Measurements from ENCODE around the gene NEO1. TPM values are rescaled to one million over a fixed set of nuclear protein-coding genes. Genes with fewer than 3 reads are reported as not detected.
A peak's percentile ranks its signal among the peaks of the same experiment; 100 is the strongest.

NEO1 gene
- total RNA-seq, 1 donor from 2014 or later, result 156 TPM

DNA sequence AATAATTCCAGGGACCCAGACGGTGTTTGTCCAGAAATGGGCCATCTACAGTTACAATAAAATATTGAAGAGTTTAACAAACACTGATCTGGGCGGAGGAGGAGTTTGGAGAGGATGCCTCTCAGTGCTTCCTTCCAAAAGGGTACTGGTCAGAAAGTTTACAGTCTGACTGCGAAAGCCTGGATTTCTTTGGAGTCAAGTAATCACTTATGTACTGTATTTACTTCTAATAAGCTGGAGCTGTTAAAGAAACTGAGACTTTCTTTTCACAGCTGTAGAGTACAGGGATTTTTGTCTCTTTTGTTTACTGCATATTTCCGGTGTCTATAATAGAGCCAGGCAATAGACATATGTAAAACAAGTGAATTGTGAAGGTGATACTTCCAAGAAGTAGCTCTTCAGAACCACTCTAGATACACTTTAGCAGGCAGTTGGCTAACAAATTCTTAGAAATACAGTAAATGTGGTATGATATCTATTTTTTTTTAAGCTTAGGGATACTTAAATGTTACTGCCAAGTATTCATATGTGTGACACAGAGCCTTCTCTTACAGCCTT lies 22.1 kb upstream of the NEO1 start:
- FAIRE-seq (no peak), DNase-seq (ENCODE audit: low spot score in 2 of 2) (no peak)

DNA sequence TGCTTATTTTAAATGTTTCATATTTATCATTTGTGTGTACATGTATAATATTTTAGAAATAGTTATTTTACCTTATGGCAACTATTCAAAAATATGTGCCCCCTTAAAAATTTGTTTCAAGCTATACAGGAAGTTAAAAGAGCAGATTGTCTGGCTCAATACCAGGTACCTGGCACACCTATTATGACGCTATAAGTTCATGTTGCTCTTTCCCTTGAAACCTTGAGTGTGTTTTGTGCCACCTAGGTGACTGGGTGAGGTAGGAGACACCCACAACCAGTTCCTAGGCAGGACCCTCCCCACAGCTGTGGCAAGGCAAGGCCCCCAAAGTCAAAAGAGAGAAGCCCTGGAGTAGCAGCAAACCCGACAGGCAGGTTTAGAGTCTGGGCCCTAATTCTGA lies 20.6 kb upstream of the NEO1 start:
- FAIRE-seq (no peak), DNase-seq (ENCODE audit: low spot score in 2 of 2) (no peak)

DNA sequence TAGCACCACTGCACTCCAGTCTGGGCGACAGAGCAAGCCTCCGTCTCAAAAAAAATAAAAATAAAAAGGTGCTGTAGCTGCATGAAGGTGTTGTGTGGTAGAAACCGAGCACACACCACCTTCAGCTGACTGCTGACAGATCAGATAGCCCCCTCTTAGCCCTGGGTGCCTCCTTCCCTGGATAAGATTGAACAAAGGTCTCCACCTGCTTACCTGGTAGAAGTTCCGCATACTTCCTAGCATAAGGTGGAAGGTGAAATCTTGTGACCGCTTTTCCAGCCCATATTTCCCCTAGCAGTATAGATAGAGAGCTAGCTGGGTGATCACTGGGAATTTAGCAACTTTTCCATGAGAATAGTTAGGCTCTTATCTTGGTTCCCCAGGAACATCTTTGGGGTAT lies 18.7 kb upstream of the NEO1 start:
- DNase-seq (ENCODE audit: low spot score in 2 of 2), result no peak
- FAIRE-seq, result no peak

- DNase-seq (ENCODE audit: low spot score in 2 of 2) (no peak), FAIRE-seq (no peak)
Measured at GRCh38 chr15:73034221-73034620, 18.0 kb upstream of the NEO1 start.

GRCh38 chr15:73035221-73035620 lies 17.0 kb upstream of the NEO1 start:
- FAIRE-seq (no peak), DNase-seq (ENCODE audit: low spot score in 2 of 2) (no peak)

- DNase-seq (ENCODE audit: low spot score in 2 of 2) (no peak), FAIRE-seq (no peak)
Measured at GRCh38 chr15:73038220-73038619, 14.0 kb upstream of the NEO1 start.

DNA sequence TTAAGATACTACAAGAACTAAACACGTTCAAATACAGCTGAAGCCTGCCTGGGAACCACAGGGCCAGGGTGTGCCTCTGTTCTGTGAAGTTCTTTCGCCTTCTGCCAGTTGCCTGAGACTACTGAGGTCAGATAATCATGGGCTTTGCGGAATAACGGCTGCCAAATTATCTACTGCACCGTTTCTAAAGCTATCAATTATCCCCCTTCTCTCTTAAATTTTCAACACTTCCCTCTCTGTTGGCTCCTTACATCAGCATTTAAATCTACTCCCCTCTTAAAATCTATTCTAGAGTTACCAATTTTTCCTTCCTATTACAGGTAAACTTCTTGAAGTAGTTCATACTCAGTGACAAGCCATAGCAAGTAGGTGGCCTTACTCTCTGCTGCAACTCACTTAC lies 6.2 kb upstream of the NEO1 start:
- FAIRE-seq (no peak), DNase-seq (ENCODE audit: low spot score in 2 of 2) (no peak)

- FAIRE-seq, result no peak
- no peak for DNase-seq (ENCODE audit: low spot score in 2 of 2)
Measured at GRCh38 chr15:73047882-73048281, 4.4 kb upstream of the NEO1 start.

DNA sequence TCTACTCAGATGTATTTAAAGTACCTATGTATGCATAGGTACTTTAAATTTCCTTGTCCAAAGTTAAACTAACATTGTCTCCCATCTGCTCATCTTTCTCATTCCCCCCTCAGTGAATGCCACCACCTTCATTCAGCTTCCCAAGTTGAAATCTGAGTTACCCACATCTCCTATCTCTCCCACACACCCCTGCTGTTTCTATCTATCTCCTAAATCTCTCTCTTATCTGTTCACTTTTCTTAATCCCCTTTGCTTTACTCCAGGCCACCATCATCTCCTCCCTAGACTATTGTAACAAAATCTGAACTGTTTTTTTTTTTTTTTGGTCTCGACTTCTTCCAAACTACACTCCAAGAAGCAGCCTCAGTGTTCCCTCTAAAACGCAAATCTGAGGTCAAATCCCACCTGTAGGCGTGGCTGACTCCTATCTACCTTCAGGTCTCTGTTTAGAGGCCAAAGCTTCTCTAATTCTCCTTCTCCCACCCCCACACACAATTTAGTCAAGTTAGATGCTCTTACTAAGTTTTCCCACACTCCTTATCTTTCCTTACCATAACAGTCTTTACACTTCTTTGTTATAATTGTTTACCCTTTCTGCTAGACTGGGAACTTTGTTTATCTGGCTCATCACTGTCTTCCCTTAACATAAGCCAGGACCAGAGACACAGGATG lies 3.5 kb upstream of the NEO1 start:
- FAIRE-seq, result no peak
- DNase-seq (ENCODE audit: low spot score in 2 of 2), result no peak

DNA sequence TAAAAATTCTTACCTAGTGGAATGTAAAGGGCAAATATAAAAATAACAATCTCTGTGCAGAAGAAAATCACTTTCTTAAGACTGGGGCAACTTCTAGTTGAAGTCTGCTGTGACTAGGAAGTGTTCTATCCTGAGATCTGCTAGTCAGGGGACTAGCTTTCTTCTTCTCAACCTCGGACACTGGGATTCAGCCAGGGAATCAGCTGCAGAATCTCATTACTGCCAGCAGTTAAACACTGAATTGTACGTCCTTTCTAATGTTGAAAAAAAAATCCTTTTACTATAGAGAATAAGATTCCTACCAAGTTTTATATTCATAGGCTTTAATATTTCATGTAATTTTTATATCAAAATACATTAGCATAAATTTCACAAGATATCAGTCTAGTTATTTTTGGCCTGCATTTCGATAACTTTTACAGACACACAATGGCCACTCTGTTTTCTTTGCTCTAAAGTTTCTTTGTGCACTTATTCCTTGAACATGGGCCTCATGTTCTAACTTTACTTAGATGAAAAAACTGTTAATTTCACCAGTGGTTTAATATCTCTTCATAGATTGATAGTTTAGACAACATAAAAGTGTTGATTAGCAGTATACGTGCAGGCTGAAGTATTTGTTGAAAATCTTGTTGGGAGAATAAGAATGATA lies 2.6 kb upstream of the NEO1 start:
- FAIRE-seq (peak; percentile 82), DNase-seq (ENCODE audit: low spot score in 2 of 2) (no peak)

DNA sequence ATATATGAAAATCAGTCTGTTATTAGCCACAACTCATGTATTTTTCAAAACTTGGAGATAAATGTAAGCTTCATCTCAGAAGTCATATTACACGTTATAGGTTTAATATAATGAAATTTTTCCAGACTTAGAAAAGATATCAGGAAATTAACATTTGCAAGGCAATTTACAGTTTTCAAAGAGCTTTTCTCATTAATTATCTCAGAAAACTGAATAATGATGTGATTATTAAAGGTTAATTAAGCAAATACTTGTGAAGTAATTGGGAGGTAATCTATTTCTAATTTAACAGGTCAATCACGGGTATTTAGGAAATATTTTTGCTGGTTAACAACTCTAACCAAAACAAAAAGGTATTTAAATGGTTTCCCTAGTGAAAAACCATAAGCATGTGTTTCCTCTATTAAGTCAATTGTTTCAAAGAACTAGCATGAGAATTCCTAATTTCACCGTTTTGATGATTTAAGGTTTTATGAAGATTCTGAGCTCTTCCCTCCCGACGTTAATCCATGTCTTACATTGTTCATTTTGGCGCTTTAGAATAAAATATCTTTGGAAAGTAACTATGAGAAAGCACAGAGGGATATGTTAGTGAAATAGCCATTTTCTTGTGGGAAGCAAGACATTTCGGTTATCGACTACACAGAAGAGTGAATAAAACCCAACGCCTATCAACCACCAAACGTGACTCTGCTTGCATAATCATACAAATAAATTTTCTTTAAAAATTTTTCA lies 1.5 kb upstream of the NEO1 start:
- FAIRE-seq (peak; percentile 19), DNase-seq (ENCODE audit: low spot score in 2 of 2) (no peak)

GRCh38 chr15:73051391-73051806 lies 864 bp upstream of the NEO1 start:
- no peak for FAIRE-seq
- DNase-seq (ENCODE audit: low spot score in 2 of 2), result no peak

DNA sequence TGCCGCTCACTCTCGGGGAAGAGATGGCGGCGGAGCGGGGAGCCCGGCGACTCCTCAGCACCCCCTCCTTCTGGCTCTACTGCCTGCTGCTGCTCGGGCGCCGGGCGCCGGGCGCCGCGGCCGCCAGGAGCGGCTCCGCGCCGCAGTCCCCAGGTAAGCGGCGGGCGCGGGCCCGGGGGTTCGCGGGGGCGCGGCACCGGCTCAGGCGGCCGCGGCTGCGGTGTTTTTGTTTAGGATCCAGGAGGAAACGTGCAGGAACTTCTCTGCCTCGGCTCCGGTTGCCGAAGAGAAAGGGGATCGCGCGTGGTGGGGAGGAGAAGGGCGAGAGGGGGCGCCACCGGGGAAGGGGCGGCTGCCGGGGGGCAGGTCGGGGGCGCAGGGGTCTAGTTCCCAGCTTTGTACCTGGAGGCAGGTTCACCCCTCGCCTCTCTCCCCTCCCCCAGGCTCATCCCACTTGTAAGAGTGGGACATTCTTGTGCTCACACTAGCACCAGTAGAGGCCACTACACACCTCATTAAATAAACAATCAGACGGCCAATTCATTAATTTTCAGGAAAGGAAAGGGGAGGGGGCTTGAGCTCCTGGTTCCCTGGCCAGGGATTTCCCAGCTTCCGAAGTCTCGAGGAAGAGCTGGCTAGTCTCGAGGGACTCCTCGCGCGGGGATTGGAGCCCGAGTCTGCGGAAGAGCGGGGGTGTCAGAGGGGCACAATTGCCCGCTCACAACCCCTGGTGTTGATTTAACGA lies 562 bp downstream of the NEO1 start:
- FAIRE-seq, result no peak
- DNase-seq (ENCODE audit: low spot score in 2 of 2), result peak; percentile 40

- no peak for FAIRE-seq
- no peak for DNase-seq (ENCODE audit: low spot score in 2 of 2)
Measured at GRCh38 chr15:73053398-73053723, 1.1 kb downstream of the NEO1 start.

GRCh38 chr15:73054417-73054953 lies 2.2 kb downstream of the NEO1 start:
- no peak for DNase-seq (ENCODE audit: low spot score in 2 of 2)
- no peak for FAIRE-seq

GRCh38 chr15:73056460-73056859 lies 4.2 kb downstream of the NEO1 start:
- FAIRE-seq, result no peak
- DNase-seq (ENCODE audit: low spot score in 2 of 2), result no peak

DNA sequence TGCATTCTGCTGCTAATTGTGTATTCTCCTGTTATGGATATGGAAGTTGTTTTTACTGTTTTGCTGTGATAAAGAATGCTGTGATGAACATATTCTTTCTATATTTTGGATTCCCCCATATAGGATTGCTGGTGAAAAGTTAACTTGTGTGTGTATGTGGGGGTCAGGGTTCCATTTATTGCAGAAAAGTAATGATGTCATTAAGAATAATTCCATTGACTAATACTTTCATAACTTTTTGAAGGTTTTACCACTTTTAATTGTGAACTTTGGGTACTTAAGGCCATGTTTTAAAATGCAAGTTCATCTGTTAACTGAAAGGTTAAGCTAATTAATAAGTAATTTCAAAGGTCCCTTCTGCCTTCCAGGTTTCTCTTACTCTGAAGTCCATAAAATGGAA lies 6.2 kb downstream of the NEO1 start:
- FAIRE-seq, result no peak

GRCh38 chr15:73065114-73065513 lies 12.9 kb downstream of the NEO1 start:
- peak; percentile 10 for FAIRE-seq

More for the DNA sequence above, 6.2 kb downstream of the NEO1 start:
- DNase-seq (ENCODE audit: low spot score in 2 of 2), result no peak

GRCh38 chr15:73069109-73069508 lies 16.8 kb downstream of the NEO1 start:
- FAIRE-seq, result no peak
- DNase-seq (ENCODE audit: low spot score in 2 of 2), result no peak

More at GRCh38 chr15:73065114-73065513, 12.9 kb downstream of the NEO1 start:
- DNase-seq (ENCODE audit: low spot score in 2 of 2), result no peak

GRCh38 chr15:73072894-73073293 lies 20.6 kb downstream of the NEO1 start:
- no peak for FAIRE-seq
- DNase-seq (ENCODE audit: low spot score in 2 of 2), result no peak

- FAIRE-seq (no peak), DNase-seq (ENCODE audit: low spot score in 2 of 2) (no peak)
Measured at GRCh38 chr15:73074241-73074640, 22.0 kb downstream of the NEO1 start.

Data from frontal cortex (tissue), 4 donors.